SU-DHL-6 (cell line): ENCODE measurements around the gene CDH22.

ENCODE experiments used
- H2AFZ ChIP-seq: fragments of 200-600 bp; sonication (generic); 2 replicates; pipeline ENCODE4 v1.6.1; 2014; ENCODE audit warnings: low read depth, mild to moderate bottlenecking, moderate library complexity, mixed read lengths, antibody characterized with exemption, low read length; ENCODE audit not compliant: severe bottlenecking
- H3F3A ChIP-seq: fragments of 200-600 bp; shearing (Covaris generic); 2 replicates; pipeline ENCODE4 v1.6.0; 2016; ENCODE audit warnings: antibody characterized with exemption, mild to moderate bottlenecking; ENCODE audit not compliant: insufficient read depth
- H3K27ac ChIP-seq: fragments of 200-600 bp; sonication (generic); 2 replicates; pipeline ENCODE4 v1.5.1; 2016; ENCODE audit warnings: low read depth, mild to moderate bottlenecking, low read length, moderate library complexity, mixed read lengths
- H3K27me3 ChIP-seq: fragments of 200-600 bp; sonication (generic), shearing (Covaris generic); 2 replicates; pipeline ENCODE4 v1.6.0; 2014; ENCODE audit warnings: mild to moderate bottlenecking, low read length
- H3K36me3 ChIP-seq: fragments of 200-600 bp; sonication (generic); 2 replicates; pipeline ENCODE4 v1.6.1; 2014; ENCODE audit warnings: mild to moderate bottlenecking, low read length, mixed read lengths
- H3K4me2 ChIP-seq: fragments of 300-600, 200-600 bp; shearing (Covaris generic), sonication (generic); 2 replicates; pipeline ENCODE4 v1.6.0; 2014; ENCODE audit warnings: low read length, low read depth, mild to moderate bottlenecking; ENCODE audit not compliant: poor library complexity, severe bottlenecking
- H3K4me3 ChIP-seq: fragments of 200-600 bp; sonication (generic); 2 replicates; pipeline ENCODE4 v1.5.1; 2014; ENCODE audit warnings: antibody characterized with exemption, low read length, mild to moderate bottlenecking, mixed read lengths; ENCODE audit not compliant: insufficient read depth, poor library complexity, severe bottlenecking
- H3K79me2 ChIP-seq: fragments of 200-600 bp; sonication (generic); 2 replicates; pipeline ENCODE4 v1.6.1; 2014; ENCODE audit warnings: mild to moderate bottlenecking, low read length, moderate library complexity; ENCODE audit not compliant: insufficient read depth
- H3K9ac ChIP-seq: fragments of 200-600 bp; sonication (generic); 2 replicates; pipeline ENCODE4 v1.7.0; 2014; ENCODE audit warnings: mild to moderate bottlenecking, low read length
- H3K9me2 ChIP-seq: fragments of 200-600 bp; sonication (generic); replicated peaks from 2 replicates; pipeline ENCODE4 v1.6.1; 2014; ENCODE audit warnings: low read length; ENCODE audit not compliant: insufficient read depth
- H3K9me3 ChIP-seq: fragments of 200-600 bp; sonication (generic); 2 replicates; pipeline ENCODE4 v1.6.1; 2014; ENCODE audit warnings: low read length, mixed read lengths; ENCODE audit not compliant: insufficient read depth
- H4K20me1 ChIP-seq: fragments of 200-600 bp; sonication (generic); 2 replicates; pipeline ENCODE4 v1.6.1; 2014; ENCODE audit warnings: low read depth, mild to moderate bottlenecking, antibody characterized with exemption, low read length, moderate library complexity, mixed read lengths
- CTCF ChIP-seq: fragments of 200-600 bp; sonication (generic); IDR thresholded peaks from one replicate; pipeline ENCODE4 v1.5.1; 2017; ENCODE audit warnings: antibody characterized with exemption, mild to moderate bottlenecking, low read length, moderate library complexity; ENCODE audit not compliant: insufficient read depth, poor library complexity, severe bottlenecking
- EZH2phosphoT487 ChIP-seq: fragments of 200-600 bp; sonication (generic), shearing (Covaris generic); conservative IDR thresholded peaks from 2 replicates; pipeline ENCODE4 v1.6.1; 2018; ENCODE audit warnings: mild to moderate bottlenecking, antibody characterized with exemption, low read length, moderate library complexity, mixed read lengths

CDH22 gene

GRCh38 chr20:46255440-46256104, 52.7 kb downstream of the CDH22 start:
- H3K9me3 ChIP-seq, result no peaks in the 10 kb centered on the region
- TF ChIP-seq CTCF, result no peak
- TF ChIP-seq EZH2phosphoT487, result no peak
- no peak overlapping the region for H3K27ac ChIP-seq
- no peaks in the 10 kb centered on the region for H3K27me3 ChIP-seq
- H3K4me2 ChIP-seq, result no peak overlapping the region
- H3K9me2 ChIP-seq, result no peaks in the 10 kb centered on the region
- H3K9ac ChIP-seq, result no peak overlapping the region
- H3K79me2 ChIP-seq, result no peaks in the 10 kb centered on the region
- H3K36me3 ChIP-seq, result no peaks in the 10 kb centered on the region
- no peak overlapping the region for H3K4me3 ChIP-seq
- H3F3A ChIP-seq, result no peaks in the 10 kb centered on the region
- H4K20me1 ChIP-seq, result no peaks in the 10 kb centered on the region
- H2AFZ ChIP-seq, result no peak overlapping the region

GRCh38 chr20:46253391-46253790, 54.9 kb downstream of the CDH22 start:
- TF ChIP-seq EZH2phosphoT487 (no peak), CTCF (no peak)
- H2AFZ ChIP-seq, result no peak overlapping the region
- no peaks in the 10 kb centered on the region for H3F3A ChIP-seq
- no peaks in the 10 kb centered on the region for H4K20me1 ChIP-seq
- no peaks in the 10 kb centered on the region for H3K36me3 ChIP-seq
- H3K4me3 ChIP-seq, result no peak overlapping the region
- no peaks in the 10 kb centered on the region for H3K9me2 ChIP-seq
- H3K79me2 ChIP-seq, result no peaks in the 10 kb centered on the region
- H3K4me2 ChIP-seq, result no peak overlapping the region
- no peaks in the 10 kb centered on the region for H3K27me3 ChIP-seq
- no peak overlapping the region for H3K27ac ChIP-seq
- H3K9ac ChIP-seq, result no peak overlapping the region
- no peaks in the 10 kb centered on the region for H3K9me3 ChIP-seq

- Histone ChIP-seq H3K9me2 (no peaks in the 10 kb centered on the region), H3K27me3 (no peaks in the 10 kb centered on the region), H3K36me3 (no peaks in the 10 kb centered on the region), H3K9me3 (no peaks in the 10 kb centered on the region), H3F3A (no peaks in the 10 kb centered on the region), H4K20me1 (no peaks in the 10 kb centered on the region), H2AFZ (no peak overlapping the region), H3K9ac (no peak overlapping the region), H3K4me3 (no peak overlapping the region), H3K27ac (no peak overlapping the region), H3K79me2 (no peaks in the 10 kb centered on the region), H3K4me2 (no peak overlapping the region)
- TF ChIP-seq EZH2phosphoT487 (no peak), CTCF (no peak)
These were observed 55.8 kb downstream of the CDH22 start for GRCh38 chr20:46252352-46253091.
